Coronary artery (tissue), 2 donors: Measurements from ENCODE around the gene CHERP.
"Not testable (repeated sequence)": the region's sequence is repeated elsewhere in the genome, so short reads cannot be mapped to it uniquely, and the experiment has no call there.

Source experiments
- DNase-seq: peaks from one replicate; pipeline ENCODE4 v3.0.0-alpha.2; 2017; ENCODE audit warnings: low spot score
- H3K27ac ChIP-seq, 2 donors: fragments of 200-600 bp; sonication (generic); one replicate each; pipeline ENCODE4 v1.5.1; 2016 to 2019
- H3K4me3 ChIP-seq: fragments of 200-600 bp; sonication (generic); 2 replicates; pipeline ENCODE4 v1.5.1; 2016; ENCODE audit warnings: mild to moderate bottlenecking, moderate library complexity
- CTCF ChIP-seq: fragments of 200-600 bp; sonication (generic); IDR thresholded peaks from one replicate; pipeline ENCODE4 v1.5.1; 2019; ENCODE audit warnings: antibody characterized with exemption

CHERP gene

GRCh38 chr19:16504271-16504670 is 38.0 kb downstream of the CHERP start:
- TF ChIP-seq CTCF = no peak
- no peak for DNase-seq
- no peak overlapping the region for H3K27ac ChIP-seq

GRCh38 chr19:16497837-16498236 is 44.4 kb downstream of the CHERP start:
- Histone ChIP-seq H3K4me3 (no peak overlapping the region), H3K27ac (no peak overlapping the region)
- DNase-seq = no peak
- no peak for TF ChIP-seq CTCF

More at GRCh38 chr19:16504271-16504670, 38.0 kb downstream of the CHERP start:
- no peak overlapping the region for H3K4me3 ChIP-seq

GRCh38 chr19:16497042-16497441 is 45.2 kb downstream of the CHERP start:
- no peak for DNase-seq
- TF ChIP-seq CTCF = no peak
- Histone ChIP-seq H3K4me3 (peak overlapping the region; percentile 94), H3K27ac (peak overlapping the region in 1 of 2 donors; percentile 88)

- H3K4me3 ChIP-seq = peak overlapping the region; percentile 94
- peak overlapping the region in 1 of 2 donors; percentile 88 for H3K27ac ChIP-seq
- no peak for DNase-seq
- TF ChIP-seq CTCF = no peak
These were observed 45.6 kb downstream of the CHERP start for GRCh38 chr19:16496613-16496983.

- Histone ChIP-seq H3K27ac (peak within 1 kb of the TSS; percentile 38 to 88), H3K4me3 (peak within 1 kb of the TSS; percentile 94)
- TF ChIP-seq CTCF = no peak
- peak; percentile 99 for DNase-seq
These were observed 46.1 kb downstream of the CHERP start, which contains the start of the genes C19orf44 and CALR3 for GRCh38 chr19:16495982-16496612. TSS of gene C19orf44 (plus strand) at chr19:16496394. CDS start at chr19:16500793, 4,399 bp downstream. TSS of gene CALR3 (minus strand) at chr19:16496167. CDS start at chr19:16496129, 38 bp downstream.

- DNase-seq, H3K4me3 ChIP-seq, H3K27ac ChIP-seq: not testable (repeated sequence)
These were observed 55.8 kb downstream of the CHERP start for GRCh38 chr19:16486476-16486875.

GRCh38 chr19:16482745-16483144 is 59.5 kb downstream of the CHERP start:
- Histone ChIP-seq H3K4me3 (no peak overlapping the region), H3K27ac (no peak overlapping the region)
- TF ChIP-seq CTCF = no peak
- no peak for DNase-seq
